ENCODE results near the gene EGLN2.
A peak's percentile ranks its signal among the peaks of the same experiment; 100 is the strongest.
"Not testable (repeated sequence)": the region's sequence is repeated elsewhere in the genome, so short reads cannot be mapped to it uniquely, and the experiment has no call there.

The EGLN2 gene

GRCh38 chr19:40781140-40781539 is 17.9 kb upstream of the EGLN2 start:
- DNase-seq (ENCODE audit: low spot score) = no peak
- CTCF ChIA-PET = no interaction called here

GRCh38 chr19:40783711-40784110 is 15.3 kb upstream of the EGLN2 start:
- ChIA-PET CTCF (no interaction called here), POLR2A (ENCODE audit: low non-redundant PET) (no interaction called here)
- no peak for DNase-seq (ENCODE audit: low spot score)
- no peak for TF ChIP-seq CTCF (conservative IDR thresholded peaks at IDR 0.05; ENCODE audit: low read depth)
- 0 out of 2 replicates have a peak overlapping the region, but pooled peaks have one; percentile 5 for H3K27ac ChIP-seq

More at GRCh38 chr19:40781140-40781539, 17.9 kb upstream of the EGLN2 start:
- H3K27ac ChIP-seq = no peak overlapping the region
- no peak for TF ChIP-seq CTCF (conservative IDR thresholded peaks at IDR 0.05; ENCODE audit: low read depth)
- POLR2A ChIA-PET (ENCODE audit: low non-redundant PET) = no interaction called here

- DNase-seq (ENCODE audit: low spot score); CTCF ChIA-PET; H3K27ac ChIP-seq; POLR2A ChIA-PET (ENCODE audit: low non-redundant PET): not testable (repeated sequence)
Measured at GRCh38 chr19:40784146-40784545, 14.8 kb upstream of the EGLN2 start.

- H3K27ac ChIP-seq = peak overlapping the region; percentile 30; the same call in 1 of the 2 replicates
- CTCF ChIA-PET = no interaction called here
- POLR2A ChIA-PET (ENCODE audit: low non-redundant PET) = no interaction called here
- DNase-seq (ENCODE audit: low spot score) = no peak
- no peak for TF ChIP-seq CTCF (conservative IDR thresholded peaks at IDR 0.05; ENCODE audit: low read depth)
Measured at GRCh38 chr19:40785526-40785925, 13.5 kb upstream of the EGLN2 start.

- H3K27ac ChIP-seq = no peak overlapping the region
- ChIA-PET CTCF (interaction anchor here (0.6 to 1.4 kb wide), 3 partner anchors 44 to 184 kb away, joined by 3 to 7 read pairs (median 4); no protein-coding TSS in a partner anchor), POLR2A (ENCODE audit: low non-redundant PET) (interaction anchor here (0.5 kb wide), 1 partner anchor 231 kb away, joined by 6 read pairs; no protein-coding TSS in a partner anchor)
- no peak for DNase-seq (ENCODE audit: low spot score)
- no peak for TF ChIP-seq CTCF (conservative IDR thresholded peaks at IDR 0.05; ENCODE audit: low read depth)
Measured at GRCh38 chr19:40786060-40787037, 12.6 kb upstream of the EGLN2 start.

GRCh38 chr19:40791349-40791748 is 7.6 kb upstream of the EGLN2 start:
- peak overlapping the region; percentile 16 for H3K27ac ChIP-seq
- no peak for DNase-seq (ENCODE audit: low spot score)
- ChIA-PET POLR2A (ENCODE audit: low non-redundant PET) (no interaction called here), CTCF (no interaction called here)
- no peak for TF ChIP-seq CTCF (conservative IDR thresholded peaks at IDR 0.05; ENCODE audit: low read depth)

GRCh38 chr19:40791996-40792395 is 7.0 kb upstream of the EGLN2 start:
- no peak for DNase-seq (ENCODE audit: low spot score)
- no peak for TF ChIP-seq CTCF (conservative IDR thresholded peaks at IDR 0.05; ENCODE audit: low read depth)
- POLR2A ChIA-PET (ENCODE audit: low non-redundant PET) = no interaction called here
- CTCF ChIA-PET = no interaction called here
- peak overlapping the region; percentile 16; the same call in 1 of the 2 replicates for H3K27ac ChIP-seq

All from RWPE1 (cell line).